K562 (cell line): ENCODE results near the gene ABCB10. TPM values are rescaled to one million over a fixed set of nuclear protein-coding genes. Genes with fewer than 3 reads are reported as not detected.
A peak's percentile ranks its signal among the peaks of the same experiment; 100 is the strongest.

ENCODE experiments used
- EP300 ChIP-seq: IDR thresholded peaks from 2 replicates; pipeline ENCODE4 v1.6.1; 2012; ENCODE audit warnings: low read length, improper control_type of control experiment
- GTF2F1 ChIP-seq: IDR thresholded peaks from 2 replicates; pipeline ENCODE4 v1.6.1; 2011; ENCODE audit warnings: low read depth, low read length, improper control_type of control experiment
- NFIX ChIP-seq: fragments of 250-450 bp; sonication (Bioruptor Pico); IDR thresholded peaks from 2 replicates; pipeline ENCODE4 v1.4.0; 2020; ENCODE audit warnings: low read depth, mild to moderate bottlenecking, moderate library complexity
- NONO ChIP-seq, 2 experiments: fragments of 200-400 bp in 1 of 2; fragments of 450-650 bp in 1 of 2; formaldehyde crosslinking in 1 of 2; IDR thresholded peaks; 2 replicates each; pipeline ENCODE4 v1.6.1; 2017; ENCODE audit warnings: low read depth in 2 of 2, mild to moderate bottlenecking in 2 of 2, moderate library complexity in 2 of 2, low read length in 1 of 2
- PHTF2 ChIP-seq: fragments of 250-450 bp; sonication (Bioruptor Pico); IDR thresholded peaks from 2 replicates; pipeline ENCODE4 v1.5.0; 2021; ENCODE audit warnings: mild to moderate bottlenecking
- RBM15 ChIP-seq: fragments of 200-400 bp; formaldehyde crosslinking; IDR thresholded peaks from 2 replicates; pipeline ENCODE4 v1.6.1; 2018; ENCODE audit warnings: mild to moderate bottlenecking, low read length, moderate library complexity; ENCODE audit not compliant: insufficient read depth
- TCF3 ChIP-seq: sonication (generic); formaldehyde crosslinking; IDR thresholded peaks from 2 replicates; pipeline ENCODE4 v1.4.0; 2020; ENCODE audit warnings: mild to moderate bottlenecking, missing genetic modification reagents
- ZNF239 ChIP-seq: fragments of 250-450 bp; sonication (Bioruptor Pico); IDR thresholded peaks from 2 replicates; pipeline ENCODE4 v1.4.0; 2020; ENCODE audit warnings: mild to moderate bottlenecking
- ZNF561 ChIP-seq: fragments of 450-650 bp; formaldehyde crosslinking; conservative IDR thresholded peaks from 2 replicates; pipeline ENCODE4 v1.4.0; 2020; ENCODE audit warnings: mild to moderate bottlenecking, moderate library complexity
- ZNF77 ChIP-seq: fragments of 250-450 bp; sonication (Bioruptor Pico); IDR thresholded peaks from 2 replicates; pipeline ENCODE4 v1.5.0; 2020
- polyA plus RNA-seq, 8 experiments: library from polyadenylated mRNA; depleted of rRNA in 4 of 8; stranded (reverse) in 5 of 8; unstranded in 3 of 8; fragments of >200 nt; fragmentation: Nextera tagmentation in 2 of 8; fragmentation: Illumina TruSeq in 1 of 8; extraction: Ambion mirVana in 2 of 8; extraction: Trizol in 1 of 8; gene quantifications; 2 replicates each; pipeline versions ENCODE4 v1.2.1 to v1.2.3, GENCODE V29; 2011 to 2014; ENCODE audit warnings: inconsistent platforms in 1 of 8, missing spikeins in 1 of 8
- total RNA-seq, 7 experiments: library from RNA; depleted of rRNA in 6 of 7; stranded (reverse); fragments of >200 nt in 6 of 7; fragmentation: Illumina TruSeq in 2 of 7; extraction: Trizol in 2 of 7; gene quantifications; 2 replicates each; pipeline versions ENCODE4 v1.2.1 to v1.2.3, GENCODE V29; 2011 to 2021; ENCODE audit warnings: low replicate concordance in 1 of 7
- TF ChIP-seq, protein P1 (sequence below): fragments of 450-650 bp; IDR thresholded peaks from 2 replicates; pipeline ENCODE4 v1.6.1; 2016; ENCODE audit warnings: mild to moderate bottlenecking, moderate library complexity
- TF ChIP-seq, protein P2 (sequence below): fragments of 250-450 bp; sonication (Bioruptor Pico); IDR thresholded peaks from 2 replicates; pipeline ENCODE4 v1.9.0; 2021; ENCODE audit warnings: mild to moderate bottlenecking
- TF ChIP-seq, protein P3 (sequence below): fragments of 450-650 bp; formaldehyde crosslinking; IDR thresholded peaks from 2 replicates; pipeline ENCODE4 v1.4.0; 2020; ENCODE audit warnings: mild to moderate bottlenecking, moderate library complexity

The ABCB10 gene
- total and polyA plus RNA-seq, 9 of the 15 experiments (the other 6 are each of a cell fraction or from before 2014, with no cell fraction given): 12.4 to 54.8 (median 36.4) TPM

DNA sequence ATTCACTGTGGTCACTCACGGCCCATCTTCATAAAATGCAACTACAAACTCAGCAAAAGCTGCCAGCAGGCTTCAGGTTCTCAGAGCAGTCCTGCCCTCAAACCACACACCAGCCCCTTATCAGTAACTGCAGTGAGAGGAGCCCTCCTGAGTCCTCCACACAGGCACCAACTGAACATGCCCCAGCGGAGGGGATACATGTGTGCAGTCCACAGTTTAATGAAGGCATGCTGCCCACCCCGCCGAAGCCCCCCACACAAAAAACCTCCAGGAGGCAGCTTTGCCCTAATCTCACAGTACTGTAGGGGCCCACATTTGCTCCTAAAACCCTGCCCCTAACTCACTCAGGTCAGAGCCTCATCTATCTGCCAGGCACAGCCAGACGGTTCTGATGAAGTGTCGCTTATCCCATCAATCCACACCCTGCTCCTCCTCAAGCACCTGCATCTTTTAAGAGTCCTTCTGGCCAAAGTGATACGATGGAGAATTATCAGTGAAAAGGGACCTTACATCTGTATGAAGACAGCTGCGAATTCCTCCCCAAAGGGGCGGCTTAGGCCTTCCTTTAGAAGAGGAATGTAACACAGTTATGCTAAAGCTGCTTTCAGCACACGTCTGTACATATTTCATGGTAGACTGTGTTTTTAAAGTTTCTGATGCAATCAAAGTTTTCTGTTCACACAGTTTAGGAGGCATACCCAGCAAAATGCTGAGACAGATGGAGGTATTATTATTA, 3.5 kb downstream of the ABCB10 start (continued):
- TF ChIP-seq, protein P1, sequence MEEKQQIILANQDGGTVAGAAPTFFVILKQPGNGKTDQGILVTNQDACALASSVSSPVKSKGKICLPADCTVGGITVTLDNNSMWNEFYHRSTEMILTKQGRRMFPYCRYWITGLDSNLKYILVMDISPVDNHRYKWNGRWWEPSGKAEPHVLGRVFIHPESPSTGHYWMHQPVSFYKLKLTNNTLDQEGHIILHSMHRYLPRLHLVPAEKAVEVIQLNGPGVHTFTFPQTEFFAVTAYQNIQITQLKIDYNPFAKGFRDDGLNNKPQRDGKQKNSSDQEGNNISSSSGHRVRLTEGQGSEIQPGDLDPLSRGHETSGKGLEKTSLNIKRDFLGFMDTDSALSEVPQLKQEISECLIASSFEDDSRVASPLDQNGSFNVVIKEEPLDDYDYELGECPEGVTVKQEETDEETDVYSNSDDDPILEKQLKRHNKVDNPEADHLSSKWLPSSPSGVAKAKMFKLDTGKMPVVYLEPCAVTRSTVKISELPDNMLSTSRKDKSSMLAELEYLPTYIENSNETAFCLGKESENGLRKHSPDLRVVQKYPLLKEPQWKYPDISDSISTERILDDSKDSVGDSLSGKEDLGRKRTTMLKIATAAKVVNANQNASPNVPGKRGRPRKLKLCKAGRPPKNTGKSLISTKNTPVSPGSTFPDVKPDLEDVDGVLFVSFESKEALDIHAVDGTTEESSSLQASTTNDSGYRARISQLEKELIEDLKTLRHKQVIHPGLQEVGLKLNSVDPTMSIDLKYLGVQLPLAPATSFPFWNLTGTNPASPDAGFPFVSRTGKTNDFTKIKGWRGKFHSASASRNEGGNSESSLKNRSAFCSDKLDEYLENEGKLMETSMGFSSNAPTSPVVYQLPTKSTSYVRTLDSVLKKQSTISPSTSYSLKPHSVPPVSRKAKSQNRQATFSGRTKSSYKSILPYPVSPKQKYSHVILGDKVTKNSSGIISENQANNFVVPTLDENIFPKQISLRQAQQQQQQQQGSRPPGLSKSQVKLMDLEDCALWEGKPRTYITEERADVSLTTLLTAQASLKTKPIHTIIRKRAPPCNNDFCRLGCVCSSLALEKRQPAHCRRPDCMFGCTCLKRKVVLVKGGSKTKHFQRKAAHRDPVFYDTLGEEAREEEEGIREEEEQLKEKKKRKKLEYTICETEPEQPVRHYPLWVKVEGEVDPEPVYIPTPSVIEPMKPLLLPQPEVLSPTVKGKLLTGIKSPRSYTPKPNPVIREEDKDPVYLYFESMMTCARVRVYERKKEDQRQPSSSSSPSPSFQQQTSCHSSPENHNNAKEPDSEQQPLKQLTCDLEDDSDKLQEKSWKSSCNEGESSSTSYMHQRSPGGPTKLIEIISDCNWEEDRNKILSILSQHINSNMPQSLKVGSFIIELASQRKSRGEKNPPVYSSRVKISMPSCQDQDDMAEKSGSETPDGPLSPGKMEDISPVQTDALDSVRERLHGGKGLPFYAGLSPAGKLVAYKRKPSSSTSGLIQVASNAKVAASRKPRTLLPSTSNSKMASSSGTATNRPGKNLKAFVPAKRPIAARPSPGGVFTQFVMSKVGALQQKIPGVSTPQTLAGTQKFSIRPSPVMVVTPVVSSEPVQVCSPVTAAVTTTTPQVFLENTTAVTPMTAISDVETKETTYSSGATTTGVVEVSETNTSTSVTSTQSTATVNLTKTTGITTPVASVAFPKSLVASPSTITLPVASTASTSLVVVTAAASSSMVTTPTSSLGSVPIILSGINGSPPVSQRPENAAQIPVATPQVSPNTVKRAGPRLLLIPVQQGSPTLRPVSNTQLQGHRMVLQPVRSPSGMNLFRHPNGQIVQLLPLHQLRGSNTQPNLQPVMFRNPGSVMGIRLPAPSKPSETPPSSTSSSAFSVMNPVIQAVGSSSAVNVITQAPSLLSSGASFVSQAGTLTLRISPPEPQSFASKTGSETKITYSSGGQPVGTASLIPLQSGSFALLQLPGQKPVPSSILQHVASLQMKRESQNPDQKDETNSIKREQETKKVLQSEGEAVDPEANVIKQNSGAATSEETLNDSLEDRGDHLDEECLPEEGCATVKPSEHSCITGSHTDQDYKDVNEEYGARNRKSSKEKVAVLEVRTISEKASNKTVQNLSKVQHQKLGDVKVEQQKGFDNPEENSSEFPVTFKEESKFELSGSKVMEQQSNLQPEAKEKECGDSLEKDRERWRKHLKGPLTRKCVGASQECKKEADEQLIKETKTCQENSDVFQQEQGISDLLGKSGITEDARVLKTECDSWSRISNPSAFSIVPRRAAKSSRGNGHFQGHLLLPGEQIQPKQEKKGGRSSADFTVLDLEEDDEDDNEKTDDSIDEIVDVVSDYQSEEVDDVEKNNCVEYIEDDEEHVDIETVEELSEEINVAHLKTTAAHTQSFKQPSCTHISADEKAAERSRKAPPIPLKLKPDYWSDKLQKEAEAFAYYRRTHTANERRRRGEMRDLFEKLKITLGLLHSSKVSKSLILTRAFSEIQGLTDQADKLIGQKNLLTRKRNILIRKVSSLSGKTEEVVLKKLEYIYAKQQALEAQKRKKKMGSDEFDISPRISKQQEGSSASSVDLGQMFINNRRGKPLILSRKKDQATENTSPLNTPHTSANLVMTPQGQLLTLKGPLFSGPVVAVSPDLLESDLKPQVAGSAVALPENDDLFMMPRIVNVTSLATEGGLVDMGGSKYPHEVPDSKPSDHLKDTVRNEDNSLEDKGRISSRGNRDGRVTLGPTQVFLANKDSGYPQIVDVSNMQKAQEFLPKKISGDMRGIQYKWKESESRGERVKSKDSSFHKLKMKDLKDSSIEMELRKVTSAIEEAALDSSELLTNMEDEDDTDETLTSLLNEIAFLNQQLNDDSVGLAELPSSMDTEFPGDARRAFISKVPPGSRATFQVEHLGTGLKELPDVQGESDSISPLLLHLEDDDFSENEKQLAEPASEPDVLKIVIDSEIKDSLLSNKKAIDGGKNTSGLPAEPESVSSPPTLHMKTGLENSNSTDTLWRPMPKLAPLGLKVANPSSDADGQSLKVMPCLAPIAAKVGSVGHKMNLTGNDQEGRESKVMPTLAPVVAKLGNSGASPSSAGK: no peak; the same call in 1 of the 2 replicates
- TF ChIP-seq NFIX (CRISPR knock-in tag) (no peak), RBM15 (no peak), ZNF239 (CRISPR knock-in tag) (no peak), NONO (IDR thresholded peaks at IDR 0.05; ENCODE audit: low read depth in 2 of 2, low read length in 1 of 2) (peak in 1 of 2 experiments; percentile 82; a peak in 2 of 4 replicates), ZNF77 (CRISPR knock-in tag) (no peak), PHTF2 (CRISPR knock-in tag) (no peak), ZNF561 (CRISPR knock-in tag) (no peak), EP300 (peak; percentile 96), TCF3 (peak; percentile 100), GTF2F1 (no peak)
- TF ChIP-seq, protein P2, sequence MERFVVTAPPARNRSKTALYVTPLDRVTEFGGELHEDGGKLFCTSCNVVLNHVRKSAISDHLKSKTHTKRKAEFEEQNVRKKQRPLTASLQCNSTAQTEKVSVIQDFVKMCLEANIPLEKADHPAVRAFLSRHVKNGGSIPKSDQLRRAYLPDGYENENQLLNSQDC (CRISPR knock-in tag): no peak
- TF ChIP-seq, protein P3, sequence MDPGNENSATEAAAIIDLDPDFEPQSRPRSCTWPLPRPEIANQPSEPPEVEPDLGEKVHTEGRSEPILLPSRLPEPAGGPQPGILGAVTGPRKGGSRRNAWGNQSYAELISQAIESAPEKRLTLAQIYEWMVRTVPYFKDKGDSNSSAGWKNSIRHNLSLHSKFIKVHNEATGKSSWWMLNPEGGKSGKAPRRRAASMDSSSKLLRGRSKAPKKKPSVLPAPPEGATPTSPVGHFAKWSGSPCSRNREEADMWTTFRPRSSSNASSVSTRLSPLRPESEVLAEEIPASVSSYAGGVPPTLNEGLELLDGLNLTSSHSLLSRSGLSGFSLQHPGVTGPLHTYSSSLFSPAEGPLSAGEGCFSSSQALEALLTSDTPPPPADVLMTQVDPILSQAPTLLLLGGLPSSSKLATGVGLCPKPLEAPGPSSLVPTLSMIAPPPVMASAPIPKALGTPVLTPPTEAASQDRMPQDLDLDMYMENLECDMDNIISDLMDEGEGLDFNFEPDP (CRISPR knock-in tag): no peak; the same call in 1 of the 2 replicates
